Natural killer cell (primary cell): ENCODE results near the gene WNT8B. TPM values are rescaled to one million over a fixed set of nuclear protein-coding genes. Genes with fewer than 3 reads are reported as not detected.

Experiments
- ATAC-seq, 3 donors: fragments of 150-1000 bp in 2 of 3; fragments of 200-7000 bp in 1 of 3; cut with Tn5 transposase; 1 replicate in 1 of 3; 2 replicates in 2 of 3; pipeline ENCODE4 v1.10.0; 2021; ENCODE audit warnings: mild to moderate bottlenecking in 2 of 3, moderate library complexity in 2 of 3
- DNase-seq, 2 donors: peaks; one replicate each; pipeline versions ENCODE4 v3.0.0 to v3.0.0-alpha.2; 2013 to 2021; ENCODE audit warnings: mixed read lengths in 1 of 2
- H3K27ac ChIP-seq: one replicate; pipeline ENCODE4 v1.5.1; 2013; ENCODE audit warnings: mild to moderate bottlenecking, low read length
- H3K27me3 ChIP-seq: one replicate; pipeline ENCODE4 v1.6.1; 2013; ENCODE audit warnings: low read length; ENCODE audit not compliant: control insufficient read depth, insufficient read depth
- H3K36me3 ChIP-seq: one replicate; pipeline ENCODE4 v1.6.1; 2013; ENCODE audit warnings: low read length; ENCODE audit not compliant: control insufficient read depth, insufficient read depth
- H3K4me1 ChIP-seq: one replicate; pipeline ENCODE4 v1.6.1; 2013; ENCODE audit warnings: low read length; ENCODE audit not compliant: control insufficient read depth, insufficient read depth
- H3K4me3 ChIP-seq: one replicate; pipeline ENCODE4 v1.5.1; 2013; ENCODE audit warnings: low read length
- H3K9me3 ChIP-seq: one replicate; pipeline ENCODE4 v1.6.1; 2013; ENCODE audit warnings: low read length; ENCODE audit not compliant: control insufficient read depth, insufficient read depth
- H3K27ac Mint-ChIP-seq, 2 donors: one replicate each; pipeline ENCODE4 v1.8.0; 2022; ENCODE audit warnings: mild to moderate bottlenecking in 2 of 2, mixed read lengths in 2 of 2, moderate library complexity in 1 of 2
- H3K27me3 Mint-ChIP-seq, 2 donors: one replicate each; pipeline ENCODE4 v1.8.0; 2022; ENCODE audit warnings: low read depth in 2 of 2, mixed read lengths in 2 of 2
- H3K36me3 Mint-ChIP-seq: one replicate; pipeline ENCODE4 v1.8.0; 2022; ENCODE audit warnings: mixed read lengths
- H3K4me1 Mint-ChIP-seq, 2 donors: one replicate each; pipeline ENCODE4 v1.8.0; 2022; ENCODE audit warnings: mixed read lengths in 2 of 2
- H3K4me3 Mint-ChIP-seq: one replicate; pipeline ENCODE4 v1.8.0; 2022; ENCODE audit warnings: mild to moderate bottlenecking, moderate library complexity, mixed read lengths
- H3K9me3 Mint-ChIP-seq, 2 donors: one replicate each; pipeline ENCODE4 v1.8.0; 2022; ENCODE audit warnings: mixed read lengths in 2 of 2
- CTCF ChIP-seq: fragments of 200-600 bp; IDR thresholded peaks from one replicate; pipeline ENCODE4 v1.8.0; 2022; ENCODE audit warnings: antibody characterized with exemption
- WGBS: methylation state at CpG from one replicate; pipeline ENCODE4 v1.1.7; 2013; ENCODE audit warnings: missing lambda C conversion rate; ENCODE audit not compliant: insufficient coverage; 5-methylcytosine and 5-hydroxymethylcytosine counted together
- intact Hi-C: fragments of 100-400 bp; cut with micrococcal nuclease; formaldehyde crosslinking; loops from one replicate; pipeline ENCODE4 v1.14.2; 2022
- total RNA-seq, 4 donors: library from RNA; stranded (reverse); fragments of 120-200 nt in 1 of 4; gene quantifications; one replicate each; pipeline versions ENCODE4 v1.2.3 to v1.2.4, GENCODE V29; 2013 to 2022

Gene WNT8B
- total RNA-seq, 3 donors from 2014 or later (not counting 1 experiment from before 2014, with no cell fraction given): not detected

- peak overlapping the region; percentile 100 for H3K4me3 Mint-ChIP-seq
- Histone ChIP-seq H3K4me3 (peak overlapping the region; percentile 80), H3K27me3 (no peaks in the 10 kb centered on the region), H3K27ac (peak overlapping the region; percentile 74), H3K36me3 (peaks cover 30% of the 10 kb centered on the region), H3K4me1 (peaks cover 22% of the 10 kb centered on the region), H3K9me3 (no peaks in the 10 kb centered on the region)
- WGBS: 54% methylated on average over 7 of the region's 7 CpGs
- H3K4me1 Mint-ChIP-seq: peaks cover 27 to 42% of the 10 kb centered on the region in 2 donors
- TF ChIP-seq CTCF: no peak
- H3K9me3 Mint-ChIP-seq: no peaks in the 10 kb centered on the region
- DNase-seq (peak in 1 of 2 donors; percentile 59), ATAC-seq (no peak)
- peak overlapping the region; percentile 92 to 99 for H3K27ac Mint-ChIP-seq
- no peaks in the 10 kb centered on the region for H3K27me3 Mint-ChIP-seq
- peaks cover 9% of the 10 kb centered on the region for H3K36me3 Mint-ChIP-seq
- intact Hi-C loops: no loop called here
Observed at GRCh38 chr10:100528123-100528886, 65.5 kb downstream of the WNT8B start.

GRCh38 chr10:100528921-100529474, 66.2 kb downstream of the WNT8B start:
- peaks cover 27 to 38% of the 10 kb centered on the region in 2 donors for H3K4me1 Mint-ChIP-seq
- Histone ChIP-seq H3K27ac (peak overlapping the region; percentile 74), H3K27me3 (no peaks in the 10 kb centered on the region), H3K9me3 (no peaks in the 10 kb centered on the region), H3K4me1 (peaks cover 22% of the 10 kb centered on the region), H3K36me3 (peaks cover 23% of the 10 kb centered on the region), H3K4me3 (peak overlapping the region; percentile 80)
- WGBS: 0% methylated on average over 18 of the region's 18 CpGs
- intact Hi-C loops: no loop called here
- H3K9me3 Mint-ChIP-seq: no peaks in the 10 kb centered on the region
- peak in 1 of 3 donors; percentile 14 for ATAC-seq
- no peaks in the 10 kb centered on the region for H3K27me3 Mint-ChIP-seq
- peaks cover 9% of the 10 kb centered on the region for H3K36me3 Mint-ChIP-seq
- peak overlapping the region; percentile 92 to 99 for H3K27ac Mint-ChIP-seq
- DNase-seq: no peak
- H3K4me3 Mint-ChIP-seq: peak overlapping the region; percentile 100
- no peak for TF ChIP-seq CTCF

- TF ChIP-seq CTCF: no peak
- peak within 1 kb of the TSS; percentile 100 for H3K4me3 Mint-ChIP-seq
- peak within 1 kb of the TSS; percentile 92 to 99 for H3K27ac Mint-ChIP-seq
- Histone ChIP-seq H3K9me3 (no peaks in the 10 kb centered on the region), H3K4me1 (peaks cover 22% of the 10 kb centered on the region), H3K27ac (peak within 1 kb of the TSS; percentile 74), H3K36me3 (peaks cover 16% of the 10 kb centered on the region), H3K4me3 (peak within 1 kb of the TSS; percentile 80), H3K27me3 (no peaks in the 10 kb centered on the region)
- intact Hi-C loops: no loop called here
- peaks cover 27 to 37% of the 10 kb centered on the region in 2 donors for H3K4me1 Mint-ChIP-seq
- no peaks in the 10 kb centered on the region for H3K9me3 Mint-ChIP-seq
- peak; percentile 80 to 85 (median 84) for ATAC-seq
- H3K27me3 Mint-ChIP-seq: no peaks in the 10 kb centered on the region
- 1% methylated on average over 43 of the region's 43 CpGs for WGBS
- H3K36me3 Mint-ChIP-seq: peaks cover 9% of the 10 kb centered on the region
- peak; percentile 83 to 93 for DNase-seq
Observed at GRCh38 chr10:100529475-100530298, 66.9 kb downstream of the WNT8B start, which contains the start of gene NDUFB8. Gene NDUFB8 (minus strand): TSS chr10:100529871. CDS start chr10:100529851, 20 bp downstream.
